GM18907 (cell line): Measurements from ENCODE around the gene ZSWIM8.
"Not testable (repeated sequence)": the region's sequence is repeated elsewhere in the genome, so short reads cannot be mapped to it uniquely, and the experiment has no call there.

Source experiments
- ATAC-seq: cut with Tn5 transposase; IDR thresholded peaks from one replicate; pipeline ENCODE4 v1.9.1; 2021; ENCODE audit warnings: mild to moderate bottlenecking, moderate library complexity; ENCODE audit not compliant: unreplicated experiment

ZSWIM8 gene

GRCh38 chr10:73813333-73813732 lies 27.9 kb downstream of the ZSWIM8 start:
- ATAC-seq: no peak

GRCh38 chr10:73814276-73814895 lies 29.0 kb downstream of the ZSWIM8 start:
- no peak for ATAC-seq

- no peak for ATAC-seq
Measured at GRCh38 chr10:73814896-73815718, 29.7 kb downstream of the ZSWIM8 start.

GRCh38 chr10:73815719-73816030 lies 30.3 kb downstream of the ZSWIM8 start:
- no peak for ATAC-seq

- ATAC-seq: no peak
Measured at GRCh38 chr10:73816917-73817729, 31.7 kb downstream of the ZSWIM8 start.

- ATAC-seq: no peak
Measured at GRCh38 chr10:73817826-73818225, 32.4 kb downstream of the ZSWIM8 start.

- ATAC-seq: no peak
Measured at GRCh38 chr10:73818402-73818801, 33.0 kb downstream of the ZSWIM8 start.

- no peak for ATAC-seq
Measured at GRCh38 chr10:73819081-73819480, 33.7 kb downstream of the ZSWIM8 start.

- no peak for ATAC-seq
Measured at GRCh38 chr10:73819513-73820093, 34.2 kb downstream of the ZSWIM8 start.

- no peak for ATAC-seq
Measured at GRCh38 chr10:73823391-73823790, 38.0 kb downstream of the ZSWIM8 start.

GRCh38 chr10:73824146-73824725 lies 38.8 kb downstream of the ZSWIM8 start:
- no peak for ATAC-seq

GRCh38 chr10:73827346-73828089 lies 42.1 kb downstream of the ZSWIM8 start:
- ATAC-seq: no peak

- ATAC-seq: no peak
Measured at GRCh38 chr10:73828161-73828560, 42.8 kb downstream of the ZSWIM8 start.

GRCh38 chr10:73829090-73829489 lies 43.7 kb downstream of the ZSWIM8 start:
- not testable (repeated sequence) for ATAC-seq

GRCh38 chr10:73836427-73836980 lies 51.1 kb downstream of the ZSWIM8 start:
- no peak for ATAC-seq

- ATAC-seq: no peak
Measured at GRCh38 chr10:73837072-73837471, 51.7 kb downstream of the ZSWIM8 start.

- ATAC-seq: no peak
Measured at GRCh38 chr10:73838008-73838567, 52.7 kb downstream of the ZSWIM8 start.

- no peak for ATAC-seq
Measured at GRCh38 chr10:73838827-73839226, 53.4 kb downstream of the ZSWIM8 start.

- ATAC-seq: no peak
Measured at GRCh38 chr10:73839276-73839966, 54.0 kb downstream of the ZSWIM8 start.
